ENCODE data around the gene PDK2. TPM values are rescaled to one million over a fixed set of nuclear protein-coding genes. Genes with fewer than 3 reads are reported as not detected.

Gene PDK2
- total and polyA plus RNA-seq, 2 experiments from 2014 or later, result 12.0 to 15.9 TPM

DNA sequence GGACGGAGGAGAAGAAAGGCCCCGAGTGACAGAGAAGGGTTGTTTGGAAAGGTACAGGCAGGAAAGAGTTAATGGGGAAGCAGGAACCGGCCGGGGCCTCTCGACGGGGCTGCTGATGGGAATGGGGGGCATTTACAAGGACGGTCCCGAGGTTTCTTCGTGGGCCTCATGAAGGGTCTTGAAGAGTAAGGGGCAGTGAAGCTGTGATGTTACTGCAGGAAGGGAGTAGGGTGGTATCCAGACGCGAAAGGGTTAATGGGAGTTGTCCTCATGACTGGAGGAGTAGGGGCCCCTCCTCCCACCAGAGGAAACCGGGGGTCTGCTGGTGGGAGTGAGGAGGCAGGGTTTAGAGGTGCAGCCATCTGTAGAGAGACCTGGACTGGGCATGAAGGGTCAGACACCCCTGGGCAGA lies 481 bp downstream of the PDK2 start:
- no peaks in the 10 kb centered on the region for H3F3A ChIP-seq (replicated peaks; ENCODE audit: low read depth)
- peak overlapping the region; percentile 96 for H3K4me2 ChIP-seq
- H3K9me2 ChIP-seq (ENCODE audit: insufficient read depth), result no peaks in the 10 kb centered on the region
- peak; percentile 16 for ATAC-seq
- peak overlapping the region; percentile 95 for H3K4me3 ChIP-seq
- H3K4me1 ChIP-seq (ENCODE audit: insufficient read depth), result peaks cover under 1% of the 10 kb centered on the region; the same call in 1 of the 2 replicates
- peak; percentile 68 for DNase-seq (ENCODE audit: low spot score)
- no peak overlapping the region for H3K27ac ChIP-seq (ENCODE audit: low read depth)
- Mint-ChIP-seq H3K36me3 (ENCODE audit: low read depth) (peaks cover 2% of the 10 kb centered on the region; the same call in 1 of the 3 replicates), H3K4me3 (peak overlapping the region; percentile 98), H3K27me3 (ENCODE audit: insufficient read depth, low read depth, poor library complexity) (peaks cover 10% of the 10 kb centered on the region), H3K4me1 (peaks cover 7% of the 10 kb centered on the region), H3K27ac (peak overlapping the region; percentile 90), H3K9me3 (no peaks in the 10 kb centered on the region)
- H2AFZ ChIP-seq, result peak overlapping the region; percentile 97
- H4K20me1 ChIP-seq (replicated peaks; ENCODE audit: insufficient read depth), result no peaks in the 10 kb centered on the region
- TF ChIP-seq POLR2AphosphoS5 (IDR thresholded peaks at IDR 0.05; ENCODE audit: low read depth) (no peak), CREB1 (CRISPR knock-in tag; IDR thresholded peaks at IDR 0.05; ENCODE audit: low read depth) (no peak), ZNF331 (CRISPR knock-in tag; IDR thresholded peaks at IDR 0.05; ENCODE audit: low read depth) (no peak), JUNB (IDR thresholded peaks at IDR 0.05; ENCODE audit: unreplicated experiment) (no peak)
- TF ChIP-seq, protein P1, sequence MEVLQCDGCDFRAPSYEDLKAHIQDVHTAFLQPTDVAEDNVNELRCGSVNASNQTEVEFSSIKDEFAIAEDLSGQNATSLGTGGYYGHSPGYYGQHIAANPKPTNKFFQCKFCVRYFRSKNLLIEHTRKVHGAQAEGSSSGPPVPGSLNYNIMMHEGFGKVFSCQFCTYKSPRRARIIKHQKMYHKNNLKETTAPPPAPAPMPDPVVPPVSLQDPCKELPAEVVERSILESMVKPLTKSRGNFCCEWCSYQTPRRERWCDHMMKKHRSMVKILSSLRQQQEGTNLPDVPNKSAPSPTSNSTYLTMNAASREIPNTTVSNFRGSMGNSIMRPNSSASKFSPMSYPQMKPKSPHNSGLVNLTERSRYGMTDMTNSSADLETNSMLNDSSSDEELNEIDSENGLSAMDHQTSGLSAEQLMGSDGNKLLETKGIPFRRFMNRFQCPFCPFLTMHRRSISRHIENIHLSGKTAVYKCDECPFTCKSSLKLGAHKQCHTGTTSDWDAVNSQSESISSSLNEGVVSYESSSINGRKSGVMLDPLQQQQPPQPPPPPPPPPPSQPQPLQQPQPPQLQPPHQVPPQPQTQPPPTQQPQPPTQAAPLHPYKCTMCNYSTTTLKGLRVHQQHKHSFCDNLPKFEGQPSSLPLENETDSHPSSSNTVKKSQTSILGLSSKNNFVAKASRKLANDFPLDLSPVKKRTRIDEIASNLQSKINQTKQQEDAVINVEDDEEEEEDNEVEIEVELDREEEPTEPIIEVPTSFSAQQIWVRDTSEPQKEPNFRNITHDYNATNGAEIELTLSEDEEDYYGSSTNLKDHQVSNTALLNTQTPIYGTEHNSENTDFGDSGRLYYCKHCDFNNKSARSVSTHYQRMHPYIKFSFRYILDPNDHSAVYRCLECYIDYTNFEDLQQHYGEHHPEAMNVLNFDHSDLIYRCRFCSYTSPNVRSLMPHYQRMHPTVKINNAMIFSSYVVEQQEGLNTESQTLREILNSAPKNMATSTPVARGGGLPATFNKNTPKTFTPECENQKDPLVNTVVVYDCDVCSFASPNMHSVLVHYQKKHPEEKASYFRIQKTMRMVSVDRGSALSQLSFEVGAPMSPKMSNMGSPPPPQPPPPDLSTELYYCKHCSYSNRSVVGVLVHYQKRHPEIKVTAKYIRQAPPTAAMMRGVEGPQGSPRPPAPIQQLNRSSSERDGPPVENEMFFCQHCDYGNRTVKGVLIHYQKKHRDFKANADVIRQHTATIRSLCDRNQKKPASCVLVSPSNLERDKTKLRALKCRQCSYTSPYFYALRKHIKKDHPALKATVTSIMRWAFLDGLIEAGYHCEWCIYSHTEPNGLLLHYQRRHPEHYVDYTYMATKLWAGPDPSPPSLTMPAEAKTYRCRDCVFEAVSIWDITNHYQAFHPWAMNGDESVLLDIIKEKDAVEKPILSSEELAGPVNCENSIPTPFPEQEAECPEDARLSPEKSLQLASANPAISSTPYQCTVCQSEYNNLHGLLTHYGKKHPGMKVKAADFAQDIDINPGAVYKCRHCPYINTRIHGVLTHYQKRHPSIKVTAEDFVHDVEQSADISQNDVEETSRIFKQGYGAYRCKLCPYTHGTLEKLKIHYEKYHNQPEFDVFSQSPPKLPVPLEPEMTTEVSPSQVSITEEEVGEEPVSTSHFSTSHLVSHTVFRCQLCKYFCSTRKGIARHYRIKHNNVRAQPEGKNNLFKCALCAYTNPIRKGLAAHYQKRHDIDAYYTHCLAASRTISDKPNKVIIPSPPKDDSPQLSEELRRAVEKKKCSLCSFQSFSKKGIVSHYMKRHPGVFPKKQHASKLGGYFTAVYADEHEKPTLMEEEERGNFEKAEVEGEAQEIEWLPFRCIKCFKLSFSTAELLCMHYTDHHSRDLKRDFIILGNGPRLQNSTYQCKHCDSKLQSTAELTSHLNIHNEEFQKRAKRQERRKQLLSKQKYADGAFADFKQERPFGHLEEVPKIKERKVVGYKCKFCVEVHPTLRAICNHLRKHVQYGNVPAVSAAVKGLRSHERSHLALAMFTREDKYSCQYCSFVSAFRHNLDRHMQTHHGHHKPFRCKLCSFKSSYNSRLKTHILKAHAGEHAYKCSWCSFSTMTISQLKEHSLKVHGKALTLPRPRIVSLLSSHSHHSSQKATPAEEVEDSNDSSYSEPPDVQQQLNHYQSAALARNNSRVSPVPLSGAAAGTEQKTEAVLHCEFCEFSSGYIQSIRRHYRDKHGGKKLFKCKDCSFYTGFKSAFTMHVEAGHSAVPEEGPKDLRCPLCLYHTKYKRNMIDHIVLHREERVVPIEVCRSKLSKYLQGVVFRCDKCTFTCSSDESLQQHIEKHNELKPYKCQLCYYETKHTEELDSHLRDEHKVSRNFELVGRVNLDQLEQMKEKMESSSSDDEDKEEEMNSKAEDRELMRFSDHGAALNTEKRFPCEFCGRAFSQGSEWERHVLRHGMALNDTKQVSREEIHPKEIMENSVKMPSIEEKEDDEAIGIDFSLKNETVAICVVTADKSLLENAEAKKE (CRISPR knock-in tag; IDR thresholded peaks at IDR 0.05), result no peak
- no peaks in the 10 kb centered on the region for H3K27me3 ChIP-seq (ENCODE audit: insufficient read depth)
- no peaks in the 10 kb centered on the region for H3K79me2 ChIP-seq (replicated peaks; ENCODE audit: insufficient read depth)
- H3K36me3 ChIP-seq (ENCODE audit: insufficient read depth), result no peaks in the 10 kb centered on the region

DNA sequence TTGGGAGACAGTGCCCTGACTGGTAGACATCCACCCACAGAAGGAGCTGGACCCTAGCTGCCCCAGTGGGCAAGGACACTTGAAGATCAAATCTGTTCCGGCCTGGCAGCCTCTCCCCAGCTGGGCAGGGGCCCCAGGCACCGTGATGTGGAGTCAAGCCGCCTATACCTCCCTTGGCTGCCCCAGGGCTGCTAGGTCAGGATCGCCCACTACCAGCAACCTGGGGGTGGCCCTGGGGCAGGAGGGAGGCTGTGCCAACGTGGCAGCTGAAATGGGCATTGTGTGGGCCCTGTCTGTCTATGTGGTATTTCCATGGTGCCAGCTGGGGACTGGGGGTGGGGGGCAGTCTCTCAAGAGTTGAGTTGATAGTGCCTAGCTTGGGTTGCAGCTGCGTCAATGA lies 941 bp downstream of the PDK2 start:
- Mint-ChIP-seq H3K27ac (no peak overlapping the region; the same call in 1 of the 2 replicates), H3K36me3 (ENCODE audit: low read depth) (peaks cover 2% of the 10 kb centered on the region; the same call in 1 of the 3 replicates), H3K27me3 (ENCODE audit: insufficient read depth, low read depth, poor library complexity) (peaks cover 14% of the 10 kb centered on the region), H3K9me3 (no peaks in the 10 kb centered on the region), H3K4me1 (peaks cover 11% of the 10 kb centered on the region), H3K4me3 (peak overlapping the region; percentile 98)
- Histone ChIP-seq H3K4me1 (ENCODE audit: insufficient read depth) (peaks cover 5% of the 10 kb centered on the region; the same call in 1 of the 2 replicates), H3K9me2 (ENCODE audit: insufficient read depth) (no peaks in the 10 kb centered on the region), H3K27ac (ENCODE audit: low read depth) (no peak overlapping the region), H4K20me1 (replicated peaks; ENCODE audit: insufficient read depth) (no peaks in the 10 kb centered on the region), H2AFZ (no peak overlapping the region), H3K79me2 (replicated peaks; ENCODE audit: insufficient read depth) (no peaks in the 10 kb centered on the region), H3K27me3 (ENCODE audit: insufficient read depth) (no peaks in the 10 kb centered on the region), H3K4me3 (peak overlapping the region; percentile 95), H3F3A (replicated peaks; ENCODE audit: low read depth) (no peaks in the 10 kb centered on the region), H3K4me2 (peak overlapping the region; percentile 96), H3K36me3 (ENCODE audit: insufficient read depth) (no peaks in the 10 kb centered on the region)
- no peak for ATAC-seq
- DNase-seq (ENCODE audit: low spot score), result no peak
- TF ChIP-seq POLR2AphosphoS5 (IDR thresholded peaks at IDR 0.05; ENCODE audit: low read depth) (no peak), ZNF114 (CRISPR knock-in tag; IDR thresholded peaks at IDR 0.05) (no peak)
- TF ChIP-seq, protein P1 (CRISPR knock-in tag; IDR thresholded peaks at IDR 0.05), result no peak
